GM21447 (cell line): ENCODE results near the gene INKA1.
A peak's percentile ranks its signal among the peaks of the same experiment; 100 is the strongest.
"Not testable (repeated sequence)": the region's sequence is repeated elsewhere in the genome, so short reads cannot be mapped to it uniquely, and the experiment has no call there.

Source experiments
- ATAC-seq: cut with Tn5 transposase; IDR thresholded peaks from one replicate; pipeline ENCODE4 v1.9.1; 2021; ENCODE audit not compliant: unreplicated experiment

The INKA1 gene

DNA sequence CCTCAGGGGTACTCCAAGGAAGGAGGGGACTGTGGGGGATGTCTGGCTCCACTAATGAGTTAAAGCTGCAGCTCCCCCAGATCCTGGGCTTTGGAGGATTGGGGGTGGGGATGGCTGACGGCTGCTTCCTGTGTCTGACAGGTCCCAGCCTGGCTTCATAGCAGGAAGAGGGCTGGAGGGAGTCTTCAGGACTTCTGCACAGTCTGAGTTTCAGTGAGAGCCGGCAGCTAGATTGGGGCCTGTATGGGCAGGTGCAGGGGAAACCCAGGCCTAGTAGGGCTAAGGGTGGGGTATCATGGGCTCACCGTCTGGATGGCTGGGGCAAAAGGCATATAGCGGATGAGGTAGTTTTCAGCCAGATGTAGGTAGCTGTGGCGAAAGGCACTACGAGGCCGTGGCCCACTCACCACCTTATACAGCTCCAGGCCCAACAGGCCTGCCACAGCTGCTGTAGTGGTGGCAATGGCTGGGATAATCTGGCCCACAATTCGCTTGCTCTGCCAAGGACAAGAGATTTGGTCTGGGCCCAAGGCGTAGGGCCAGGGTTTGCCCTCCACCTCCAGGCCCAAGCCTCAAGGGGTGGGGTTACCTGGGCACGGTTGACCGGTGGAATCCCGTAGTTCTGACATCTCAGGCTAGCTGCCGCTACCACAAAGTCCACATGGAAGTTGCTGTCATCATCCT, 4.5 kb downstream of the INKA1 start:
- no peak for ATAC-seq

DNA sequence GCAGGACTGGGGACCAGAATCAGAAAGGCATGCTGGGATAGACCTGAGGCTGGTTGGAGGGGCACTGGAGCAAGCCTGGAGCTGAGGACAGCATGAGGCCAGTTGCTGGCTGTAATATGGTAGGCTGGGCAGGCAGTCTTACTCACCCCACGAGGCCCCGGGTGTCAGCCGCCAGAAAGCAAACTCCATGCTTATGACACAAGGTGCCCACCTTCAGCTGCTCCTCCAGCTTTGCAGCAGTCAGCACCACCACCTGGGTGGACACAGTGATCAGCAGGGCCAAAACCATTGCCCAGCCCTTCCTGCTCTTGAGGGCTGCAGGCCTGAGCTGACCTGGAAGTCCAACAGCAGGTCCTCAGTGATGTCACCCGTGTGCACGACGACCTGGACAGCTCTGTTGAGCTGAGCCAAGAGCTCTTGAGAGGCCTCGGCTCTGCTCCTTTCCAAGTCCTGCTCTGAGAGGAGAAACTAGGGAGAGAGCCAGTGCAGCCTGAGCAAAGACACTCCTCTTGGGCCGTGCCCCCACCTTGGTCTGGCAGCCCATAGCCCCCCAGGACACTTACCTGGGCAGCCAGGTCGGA, 9.9 kb downstream of the INKA1 start:
- ATAC-seq = no peak

- ATAC-seq = peak; percentile 83
Measured at GRCh38 chr3:49813497-49814174, 10.6 kb downstream of the INKA1 start, which contains the start of gene UBA7. UBA7 (minus strand) TSS chr3:49813953; CDS start chr3:49813787, 166 bp downstream.

- not testable (repeated sequence) for ATAC-seq
Measured at GRCh38 chr3:49823131-49823530, 20.1 kb downstream of the INKA1 start.

- no peak for ATAC-seq
Measured at GRCh38 chr3:49826016-49826415, 23.0 kb downstream of the INKA1 start.

DNA sequence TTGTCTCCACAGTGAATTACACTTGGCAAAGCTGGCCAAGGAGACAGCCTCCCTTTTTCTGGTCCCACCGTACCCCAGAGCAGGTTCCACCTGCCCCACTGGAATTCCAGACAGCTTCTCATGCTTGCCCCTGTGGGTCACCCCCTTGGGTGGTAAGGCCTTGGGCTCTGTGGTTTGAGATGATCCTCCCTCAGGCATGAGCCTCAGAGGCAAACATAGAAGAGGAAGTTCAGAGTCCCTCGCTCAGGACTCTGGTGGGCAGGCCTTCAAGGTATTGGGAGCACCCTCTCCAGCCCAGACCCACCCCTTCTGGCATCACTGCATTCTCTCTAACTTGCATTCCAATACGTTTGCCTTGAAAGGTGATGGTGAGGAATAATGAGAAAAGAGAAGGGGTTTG, 28.3 kb downstream of the INKA1 start:
- no peak for ATAC-seq

DNA sequence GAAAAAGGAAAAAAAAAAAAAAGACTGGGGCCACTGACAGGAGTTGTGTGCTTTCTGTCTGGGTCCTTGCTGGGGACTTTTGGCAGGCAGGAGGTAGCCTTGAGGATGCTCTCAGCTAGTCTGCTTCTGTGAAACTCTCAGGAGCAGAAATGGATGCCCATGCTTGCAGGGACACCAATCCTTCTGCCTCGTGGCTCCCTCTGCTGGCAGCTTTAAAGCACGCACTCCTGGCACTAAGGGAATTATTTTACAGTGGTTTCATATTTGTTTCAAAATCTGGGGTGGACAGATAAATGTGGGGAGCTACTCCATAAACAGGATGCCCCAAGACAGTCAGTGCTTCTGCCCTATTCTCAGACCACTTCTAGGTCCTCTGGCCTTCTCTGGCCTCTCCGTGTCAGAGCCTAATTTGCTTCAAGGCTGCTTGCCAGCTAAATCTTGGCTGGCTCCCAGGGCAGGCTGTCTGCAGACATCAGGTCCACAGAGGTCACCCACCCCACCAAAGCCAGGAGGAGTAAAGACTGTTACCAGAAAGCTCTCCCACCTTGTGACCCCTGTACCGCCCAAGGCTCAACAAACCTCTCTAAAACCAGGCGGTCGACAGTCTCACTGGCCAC, 36.2 kb downstream of the INKA1 start:
- ATAC-seq = no peak

DNA sequence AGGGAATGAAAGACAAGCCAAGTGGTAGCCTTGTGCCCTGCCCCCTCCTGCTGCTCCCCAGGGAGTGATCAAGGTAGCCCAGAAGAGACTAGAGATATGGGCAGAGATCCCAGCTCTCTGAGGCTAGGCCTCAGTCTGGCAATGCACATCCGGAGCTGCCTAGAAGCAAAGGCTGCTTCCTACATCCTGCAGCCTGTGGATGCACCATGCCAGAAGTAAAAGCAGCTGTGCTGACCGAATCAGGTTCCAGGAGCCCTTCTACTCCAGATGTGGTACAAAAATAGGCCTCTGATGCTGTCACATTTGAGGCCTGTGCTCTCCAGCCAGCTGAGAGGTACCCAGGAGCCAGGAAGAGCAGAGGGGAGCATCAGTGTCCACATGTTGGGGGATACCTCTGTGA, 37.3 kb downstream of the INKA1 start:
- no peak for ATAC-seq

DNA sequence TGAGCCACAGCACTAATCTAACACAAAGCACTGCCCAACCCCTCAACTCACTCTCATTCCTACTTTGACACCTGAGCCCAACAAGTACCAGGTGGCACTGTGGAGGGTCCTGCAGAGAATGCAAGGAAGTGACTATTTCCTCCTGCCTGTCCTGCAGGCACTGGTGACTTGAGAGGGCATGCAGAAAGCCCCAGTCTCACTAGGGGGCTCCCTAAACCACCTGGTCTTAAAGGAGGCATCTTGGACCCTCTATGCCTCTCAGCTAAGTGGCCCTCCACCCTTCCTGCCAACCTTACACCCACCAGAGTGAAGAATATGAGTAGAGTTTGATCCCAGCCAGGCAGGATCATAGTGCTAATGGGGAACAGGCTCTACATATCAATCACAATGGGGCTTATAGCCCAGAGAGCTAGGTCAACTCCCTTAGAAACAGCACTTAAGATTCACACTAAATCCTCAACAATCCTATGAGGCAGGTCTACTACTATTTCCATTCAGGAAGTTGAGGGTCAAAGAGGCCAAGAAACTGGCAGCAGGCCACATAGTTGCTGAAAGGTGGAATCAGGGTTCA, 38.1 kb downstream of the INKA1 start:
- no peak for ATAC-seq

DNA sequence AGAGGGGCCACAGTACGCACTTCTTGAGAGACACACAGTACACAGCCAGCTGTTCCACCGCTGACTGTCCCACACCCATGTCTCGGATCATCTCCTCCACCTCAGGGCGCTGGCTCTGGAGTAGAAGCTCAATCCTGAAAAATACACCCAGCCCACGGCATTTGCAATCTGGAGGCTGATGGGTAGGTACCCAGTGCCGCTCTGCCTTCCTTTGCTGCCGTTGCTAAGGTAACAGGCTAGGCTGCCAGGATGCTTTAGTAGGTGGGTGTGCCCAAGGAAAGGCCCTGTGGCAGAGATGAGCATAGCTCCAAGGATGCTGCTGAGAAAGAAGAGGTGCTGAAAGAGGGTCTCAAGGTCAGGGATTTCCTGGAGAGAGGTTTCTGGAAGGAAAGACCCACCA, 38.7 kb downstream of the INKA1 start:
- no peak for ATAC-seq

DNA sequence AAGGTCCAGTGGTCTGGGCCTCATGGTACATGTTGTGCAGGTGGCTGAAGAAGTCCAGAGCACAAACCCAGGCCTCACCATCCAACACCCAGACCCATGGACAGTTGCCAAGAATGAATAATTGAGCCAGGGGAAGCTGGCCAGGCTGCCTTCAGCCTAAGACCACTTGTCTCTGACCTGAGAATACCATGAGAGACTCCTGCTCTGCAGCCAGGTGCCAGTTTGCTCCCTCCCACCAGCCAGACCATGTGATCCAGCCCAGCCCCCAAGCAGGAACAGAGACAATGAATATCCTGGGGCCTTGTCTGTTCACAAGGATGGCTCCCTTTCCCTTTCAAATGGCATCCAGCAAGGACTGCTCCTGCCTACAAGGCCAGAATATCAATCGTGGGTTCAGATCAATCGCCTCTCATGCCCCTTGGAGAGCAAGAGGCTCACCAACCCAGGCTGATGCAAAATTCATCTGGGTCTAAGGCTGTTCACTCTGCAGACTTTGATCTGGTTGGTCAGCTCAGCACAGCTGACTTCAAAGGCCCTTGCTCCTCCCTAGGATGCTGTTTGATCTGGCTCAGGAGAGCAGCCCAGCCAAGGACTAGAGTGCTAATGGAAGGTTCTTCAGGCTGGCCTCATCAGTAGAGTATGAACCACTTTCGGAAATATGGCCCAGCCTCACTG, 39.9 kb downstream of the INKA1 start:
- no peak for ATAC-seq

- ATAC-seq = no peak
Measured at GRCh38 chr3:49844464-49845183, 41.6 kb downstream of the INKA1 start.

DNA sequence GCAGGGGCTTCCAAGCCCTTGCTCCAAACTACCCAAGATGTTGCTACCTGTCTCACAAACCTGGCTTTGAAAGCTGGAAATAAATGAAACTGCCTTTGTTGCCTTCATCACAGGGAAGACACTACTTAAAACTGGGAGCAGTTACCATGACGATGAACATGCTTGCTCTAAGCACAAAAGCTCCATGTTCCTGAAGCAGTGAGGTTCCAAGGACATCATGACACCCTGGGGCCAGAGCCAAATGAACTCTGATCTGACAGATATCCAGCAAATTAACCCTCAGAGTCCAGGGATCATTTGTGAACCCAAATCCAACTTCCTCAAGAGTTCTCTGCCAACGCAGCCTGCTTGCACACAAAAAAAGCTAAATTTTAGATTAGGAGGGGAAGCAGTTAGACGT, 42.6 kb downstream of the INKA1 start:
- no peak for ATAC-seq
